GM10266 (cell line): ENCODE data around the gene ARHGAP15.

Experiments
- DNase-seq: peaks from one replicate; pipeline ENCODE4 v3.0.0; 2012; ENCODE audit errors: extremely low spot score
- CTCF ChIP-seq: IDR thresholded peaks from 2 replicates; pipeline ENCODE4 v1.5.1; 2012; ENCODE audit warnings: mild to moderate bottlenecking, low read depth; ENCODE audit not compliant: control insufficient read depth, insufficient read depth; ENCODE audit errors: missing control alignments

Gene ARHGAP15

DNA sequence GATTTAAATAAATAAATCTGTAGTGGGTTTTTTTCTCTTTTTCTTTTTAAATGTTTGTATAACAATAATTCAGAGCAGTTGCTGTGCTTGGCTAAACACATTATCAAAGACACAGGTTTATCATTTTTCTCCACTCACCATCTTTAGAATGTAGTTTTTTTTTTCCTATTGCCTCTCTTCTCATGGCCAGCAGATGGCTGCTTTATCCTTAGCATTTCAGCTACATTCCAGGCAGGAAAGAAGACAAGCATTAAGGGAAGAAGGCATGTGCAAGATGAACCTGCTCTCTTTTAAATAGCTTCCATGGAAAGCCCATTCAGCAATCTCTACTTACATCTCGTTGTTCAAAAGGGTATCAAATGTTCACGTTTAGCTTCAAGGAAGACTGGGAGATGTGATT is 42.6 kb downstream of the ARHGAP15 start:
- no peak for TF ChIP-seq CTCF
- DNase-seq = no peak

DNA sequence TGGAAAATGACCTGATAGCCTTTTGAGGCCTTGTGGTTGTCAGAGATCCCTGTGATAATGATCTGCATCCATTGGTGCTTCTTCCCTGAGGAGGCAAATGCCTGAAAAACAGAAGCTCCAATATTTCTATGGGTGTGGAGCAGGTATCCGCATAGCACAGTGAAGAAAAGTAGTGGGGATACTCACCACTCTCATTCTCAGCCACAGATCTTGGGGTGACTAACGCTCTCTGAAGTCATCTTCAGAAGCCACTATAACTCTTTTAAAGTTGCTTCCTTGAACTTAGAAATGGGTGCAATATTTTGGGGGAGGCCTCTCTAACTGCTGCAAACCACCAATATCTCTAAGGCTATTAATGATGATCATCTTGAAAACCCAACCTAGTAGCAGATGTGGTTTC is 46.2 kb downstream of the ARHGAP15 start:
- no peak for DNase-seq
- no peak for TF ChIP-seq CTCF

DNA sequence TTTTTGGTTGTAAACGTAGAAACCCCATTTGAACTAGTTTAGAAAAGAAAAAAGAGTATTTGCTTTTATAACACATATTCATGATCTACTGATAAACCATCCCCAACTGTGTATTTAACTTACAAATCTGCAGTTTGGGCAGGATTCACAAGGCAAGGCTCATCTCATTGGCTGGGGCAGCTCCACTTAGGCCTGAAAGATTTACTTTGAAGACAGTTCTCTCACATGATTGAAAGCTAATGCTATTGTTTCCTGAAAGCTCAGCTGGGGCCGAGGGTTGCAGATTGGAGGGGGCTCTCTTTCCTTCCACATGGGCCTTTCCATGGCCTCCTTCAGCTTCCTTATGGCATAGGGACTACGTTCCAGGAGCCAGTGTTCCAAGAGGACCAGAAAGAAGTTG is 47.4 kb downstream of the ARHGAP15 start:
- TF ChIP-seq CTCF = no peak
- no peak for DNase-seq

DNA sequence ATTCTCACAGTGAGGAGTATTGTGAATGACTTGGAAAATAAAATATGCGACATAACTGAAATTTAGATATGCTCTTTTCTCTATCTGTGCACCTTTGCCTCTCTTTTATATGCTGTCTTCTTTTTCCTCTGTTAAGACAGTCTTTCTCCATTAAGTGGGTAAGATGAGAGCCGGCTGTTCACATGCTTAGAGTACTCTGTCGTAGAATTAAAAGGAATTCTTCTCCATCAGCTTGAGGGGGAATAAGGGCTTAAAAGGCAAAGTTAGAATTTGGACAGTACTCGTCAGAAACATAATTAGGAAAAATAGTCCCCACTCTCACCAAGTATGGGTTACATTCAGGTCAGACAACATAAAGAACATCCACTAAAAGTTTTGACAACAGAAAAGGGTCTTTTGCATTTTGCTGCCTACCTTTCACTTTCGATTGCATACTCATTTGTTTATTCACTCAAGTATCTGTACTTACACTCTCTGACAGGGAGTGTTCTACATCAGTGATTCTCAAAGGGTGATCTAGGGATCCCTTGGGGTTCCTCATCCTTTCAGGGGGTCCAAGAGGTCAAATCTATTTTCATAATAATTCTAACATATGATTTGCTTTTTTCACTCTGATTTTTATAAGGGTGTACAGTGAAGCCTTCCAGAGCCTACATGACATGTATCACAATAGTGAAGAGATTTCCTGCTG is 48.0 kb downstream of the ARHGAP15 start:
- peak; percentile 35 for DNase-seq
- TF ChIP-seq CTCF = no peak

GRCh38 chr2:143181494-143181893 is 52.3 kb downstream of the ARHGAP15 start:
- DNase-seq = no peak
- TF ChIP-seq CTCF = no peak

DNA sequence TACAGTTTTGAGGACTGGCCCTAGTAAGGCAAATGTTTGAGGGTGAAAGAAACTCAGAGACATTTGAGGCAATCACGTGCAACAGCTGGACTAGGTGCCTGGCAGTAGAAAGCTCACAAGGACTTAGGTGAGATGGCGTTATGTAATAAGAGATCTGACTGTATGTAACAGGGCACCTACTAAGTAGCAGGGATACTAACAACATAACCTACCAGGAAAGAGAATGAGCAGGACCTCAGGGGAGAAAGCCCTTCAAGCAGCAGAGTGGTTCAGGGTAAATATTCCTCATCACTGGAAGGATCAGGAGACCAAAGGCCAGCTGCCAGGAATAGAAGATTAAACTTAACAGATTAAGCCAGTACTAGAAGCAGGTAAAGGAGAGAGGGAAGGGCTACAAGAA is 53.4 kb downstream of the ARHGAP15 start:
- TF ChIP-seq CTCF = no peak

GRCh38 chr2:143183804-143184463 is 54.7 kb downstream of the ARHGAP15 start:
- DNase-seq = peak; percentile 23
- TF ChIP-seq CTCF = no peak

More for the DNA sequence above, 53.4 kb downstream of the ARHGAP15 start:
- no peak for DNase-seq
